ENCODE results near the gene JARID2. TPM values are rescaled to one million over a fixed set of nuclear protein-coding genes. Genes with fewer than 3 reads are reported as not detected.

The JARID2 gene
- total and polyA plus RNA-seq, 9 of the 15 experiments (the other 6 are each of a cell fraction or from before 2014, with no cell fraction given): 5.0 to 29.0 (median 15.6) TPM

DNA sequence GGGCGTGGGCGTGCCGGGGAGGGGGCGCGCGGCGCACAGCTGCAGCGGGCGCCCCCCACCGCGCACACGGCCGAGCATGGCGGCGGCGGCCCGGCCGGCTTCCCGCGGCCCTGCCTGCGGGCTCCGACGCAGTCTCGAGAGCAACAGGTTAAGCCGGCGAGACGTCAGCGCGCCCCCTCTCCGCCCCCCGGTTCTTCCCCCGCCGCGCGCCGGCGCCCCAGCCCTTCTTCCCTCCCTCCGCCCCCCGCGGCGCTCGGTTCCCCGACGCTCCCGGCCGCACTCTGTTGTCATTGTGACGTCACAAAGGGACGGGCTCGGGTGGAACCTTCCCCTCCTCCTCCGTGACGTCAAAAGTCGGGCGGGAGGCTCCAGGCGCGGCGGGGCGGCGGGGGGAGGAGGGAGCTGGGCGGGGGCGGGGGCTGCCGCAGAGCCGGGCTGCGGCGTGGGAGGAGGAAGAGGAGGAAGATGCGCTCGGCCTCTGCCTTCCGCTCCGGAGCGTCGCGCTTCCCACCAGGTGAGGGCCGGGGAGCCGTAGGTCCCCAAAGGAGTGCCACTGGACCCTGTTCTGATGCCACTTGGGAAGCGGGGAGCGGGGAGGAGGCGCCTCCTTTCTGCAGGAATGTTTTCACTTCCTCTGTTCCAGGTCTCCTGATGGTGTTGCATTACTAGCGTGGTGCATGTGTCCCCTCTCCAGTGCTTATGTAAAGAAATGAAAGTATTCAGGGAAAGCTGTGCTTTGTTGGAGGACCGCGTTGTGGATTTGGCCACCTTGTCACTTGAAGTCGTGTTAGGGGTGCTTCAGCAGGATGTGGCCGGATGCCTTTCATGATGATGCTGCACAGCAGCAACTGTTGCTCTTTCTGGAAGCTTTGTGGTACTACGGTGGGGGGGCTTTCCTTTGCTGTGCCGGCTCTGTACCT is 2.8 kb downstream of the JARID2 start (continued):
- TF ChIP-seq, protein P1, sequence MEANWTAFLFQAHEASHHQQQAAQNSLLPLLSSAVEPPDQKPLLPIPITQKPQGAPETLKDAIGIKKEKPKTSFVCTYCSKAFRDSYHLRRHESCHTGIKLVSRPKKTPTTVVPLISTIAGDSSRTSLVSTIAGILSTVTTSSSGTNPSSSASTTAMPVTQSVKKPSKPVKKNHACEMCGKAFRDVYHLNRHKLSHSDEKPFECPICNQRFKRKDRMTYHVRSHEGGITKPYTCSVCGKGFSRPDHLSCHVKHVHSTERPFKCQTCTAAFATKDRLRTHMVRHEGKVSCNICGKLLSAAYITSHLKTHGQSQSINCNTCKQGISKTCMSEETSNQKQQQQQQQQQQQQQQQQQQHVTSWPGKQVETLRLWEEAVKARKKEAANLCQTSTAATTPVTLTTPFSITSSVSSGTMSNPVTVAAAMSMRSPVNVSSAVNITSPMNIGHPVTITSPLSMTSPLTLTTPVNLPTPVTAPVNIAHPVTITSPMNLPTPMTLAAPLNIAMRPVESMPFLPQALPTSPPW (CRISPR knock-in tag; IDR thresholded peaks at IDR 0.05): peak; percentile 100
- TF ChIP-seq MCM2 (IDR thresholded peaks at IDR 0.05; ENCODE audit: low read depth) (no peak), NBN (IDR thresholded peaks at IDR 0.05; ENCODE audit: low read depth) (peak; percentile 99), CCNT2 (IDR thresholded peaks at IDR 0.05; ENCODE audit: borderline replicate concordance, extremely low read depth, insufficient read length, low read depth, low read length) (peak; percentile 82), KLF6 (CRISPR knock-in tag; IDR thresholded peaks at IDR 0.05; ENCODE audit: borderline replicate concordance) (no peak), MYC (IDR thresholded peaks at IDR 0.05; ENCODE audit: low read depth, low read length) (peak; percentile 33; the same call in 1 of the 2 replicates), MYC (CRISPR knock-in tag; IDR thresholded peaks at IDR 0.05; ENCODE audit: borderline replicate concordance, low read depth) (no peak), ARID1B (IDR thresholded peaks at IDR 0.05) (peak; percentile 38; the same call in 1 of the 2 replicates), SIN3B (IDR thresholded peaks at IDR 0.05; ENCODE audit: low read depth) (no peak), ZNF282 (CRISPR knock-in tag; IDR thresholded peaks at IDR 0.05) (no peak), ZNF23 (CRISPR knock-in tag; IDR thresholded peaks at IDR 0.05) (no peak), NELFE (IDR thresholded peaks at IDR 0.05; ENCODE audit: insufficient read depth, insufficient read length) (no peak), ZBTB8A (IDR thresholded peaks at IDR 0.05; ENCODE audit: partially characterized antibody) (no peak), ELF2 (CRISPR knock-in tag; IDR thresholded peaks at IDR 0.05) (no peak), RFX5 (IDR thresholded peaks at IDR 0.05; ENCODE audit: low read depth, low read length) (0 out of 2 replicates have a peak, but pooled peaks have one; percentile 31), BRCA1 (IDR thresholded peaks at IDR 0.05) (no peak), BRCA1 (CRISPR knock-in tag; IDR thresholded peaks at IDR 0.05) (no peak), ZNF212 (CRISPR knock-in tag; IDR thresholded peaks at IDR 0.05) (no peak), BCL6 (CRISPR knock-in tag; IDR thresholded peaks at IDR 0.05) (no peak), ZKSCAN8 (CRISPR knock-in tag; IDR thresholded peaks at IDR 0.05) (no peak), SRSF3 (IDR thresholded peaks at IDR 0.05; ENCODE audit: insufficient read depth, low read length) (no peak), ZNF174 (CRISPR knock-in tag; IDR thresholded peaks at IDR 0.05) (no peak), L3MBTL2 (IDR thresholded peaks at IDR 0.05) (peak; percentile 52), GTF2F1 (IDR thresholded peaks at IDR 0.05; ENCODE audit: low read depth, low read length) (0 out of 2 replicates have a peak, but pooled peaks have one; percentile 33), ARNT (IDR thresholded peaks at IDR 0.05) (no peak)
- TF ChIP-seq, protein P2, sequence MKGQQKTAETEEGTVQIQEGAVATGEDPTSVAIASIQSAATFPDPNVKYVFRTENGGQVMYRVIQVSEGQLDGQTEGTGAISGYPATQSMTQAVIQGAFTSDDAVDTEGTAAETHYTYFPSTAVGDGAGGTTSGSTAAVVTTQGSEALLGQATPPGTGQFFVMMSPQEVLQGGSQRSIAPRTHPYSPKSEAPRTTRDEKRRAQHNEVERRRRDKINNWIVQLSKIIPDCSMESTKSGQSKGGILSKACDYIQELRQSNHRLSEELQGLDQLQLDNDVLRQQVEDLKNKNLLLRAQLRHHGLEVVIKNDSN (CRISPR knock-in tag; IDR thresholded peaks at IDR 0.05): no peak
- TF ChIP-seq, protein P3, sequence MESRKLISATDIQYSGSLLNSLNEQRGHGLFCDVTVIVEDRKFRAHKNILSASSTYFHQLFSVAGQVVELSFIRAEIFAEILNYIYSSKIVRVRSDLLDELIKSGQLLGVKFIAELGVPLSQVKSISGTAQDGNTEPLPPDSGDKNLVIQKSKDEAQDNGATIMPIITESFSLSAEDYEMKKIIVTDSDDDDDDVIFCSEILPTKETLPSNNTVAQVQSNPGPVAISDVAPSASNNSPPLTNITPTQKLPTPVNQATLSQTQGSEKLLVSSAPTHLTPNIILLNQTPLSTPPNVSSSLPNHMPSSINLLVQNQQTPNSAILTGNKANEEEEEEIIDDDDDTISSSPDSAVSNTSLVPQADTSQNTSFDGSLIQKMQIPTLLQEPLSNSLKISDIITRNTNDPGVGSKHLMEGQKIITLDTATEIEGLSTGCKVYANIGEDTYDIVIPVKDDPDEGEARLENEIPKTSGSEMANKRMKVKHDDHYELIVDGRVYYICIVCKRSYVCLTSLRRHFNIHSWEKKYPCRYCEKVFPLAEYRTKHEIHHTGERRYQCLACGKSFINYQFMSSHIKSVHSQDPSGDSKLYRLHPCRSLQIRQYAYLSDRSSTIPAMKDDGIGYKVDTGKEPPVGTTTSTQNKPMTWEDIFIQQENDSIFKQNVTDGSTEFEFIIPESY (CRISPR knock-in tag; IDR thresholded peaks at IDR 0.05): no peak

Data from K562 (cell line).